Muscle layer of duodenum (tissue), 2 donors: ENCODE data around the gene RMND1.
"Not testable (repeated sequence)": the region's sequence is repeated elsewhere in the genome, so short reads cannot be mapped to it uniquely, and the experiment has no call there.

Source experiments
- H3K27ac ChIP-seq: one replicate; pipeline ENCODE4 v1.7.0; 2013; ENCODE audit warnings: mild to moderate bottlenecking, low read length
- H3K27me3 ChIP-seq: one replicate; pipeline ENCODE4 v1.7.0; 2013; ENCODE audit warnings: low read depth, mild to moderate bottlenecking, control low read depth, low read length
- H3K36me3 ChIP-seq, 2 donors: one replicate each; pipeline ENCODE4 v1.7.0; 2013; ENCODE audit warnings: low read length in 2 of 2, control low read depth in 1 of 2, mild to moderate bottlenecking in 1 of 2; ENCODE audit not compliant: insufficient read depth in 2 of 2, control insufficient read depth in 1 of 2
- H3K4me1 ChIP-seq, 2 donors: one replicate each; pipeline ENCODE4 v1.7.0; 2013; ENCODE audit warnings: low read length in 2 of 2, mild to moderate bottlenecking in 2 of 2, control low read depth in 1 of 2, moderate library complexity in 1 of 2; ENCODE audit not compliant: insufficient read depth in 2 of 2, control insufficient read depth in 1 of 2
- H3K4me3 ChIP-seq, 2 donors: one replicate each; pipeline ENCODE4 v1.7.0; 2013; ENCODE audit warnings: low read length in 2 of 2, low read depth in 1 of 2, mild to moderate bottlenecking in 1 of 2
- H3K9me3 ChIP-seq, 2 donors: one replicate each; pipeline ENCODE4 v1.7.0; 2013; ENCODE audit warnings: low read length in 2 of 2, control low read depth in 1 of 2, mild to moderate bottlenecking in 1 of 2; ENCODE audit not compliant: control insufficient read depth in 1 of 2
- donor health status: healthy.

Gene RMND1

GRCh38 chr6:151359486-151359885 lies 92.4 kb downstream of the RMND1 start:
- no peaks in the 10 kb centered on the region for H3K27me3 ChIP-seq
- peaks cover 0 to 10% of the 10 kb centered on the region in 2 donors for H3K4me1 ChIP-seq
- H3K4me3 ChIP-seq, result no peak overlapping the region
- H3K27ac ChIP-seq, result no peak overlapping the region
- no peaks in the 10 kb centered on the region for H3K9me3 ChIP-seq
- H3K36me3 ChIP-seq, result peaks cover 11 to 15% of the 10 kb centered on the region in 2 donors

- H3K4me3 ChIP-seq, result no peak overlapping the region
- H3K9me3 ChIP-seq, result no peaks in the 10 kb centered on the region
- no peak overlapping the region for H3K27ac ChIP-seq
- H3K36me3 ChIP-seq, result peaks cover 15% of the 10 kb centered on the region in 2 donors
- no peaks in the 10 kb centered on the region for H3K27me3 ChIP-seq
- peaks cover 0 to 10% of the 10 kb centered on the region in 2 donors for H3K4me1 ChIP-seq
Observed at GRCh38 chr6:151358475-151358874, 93.5 kb downstream of the RMND1 start.

- Histone ChIP-seq H3K36me3 (peaks cover 16 to 21% of the 10 kb centered on the region in 2 donors), H3K4me1 (peaks cover 0 to 10% of the 10 kb centered on the region in 2 donors), H3K27ac (no peak overlapping the region), H3K27me3 (no peaks in the 10 kb centered on the region), H3K4me3 (no peak overlapping the region), H3K9me3 (no peaks in the 10 kb centered on the region)
Observed at GRCh38 chr6:151357758-151358436, 94.0 kb downstream of the RMND1 start.

GRCh38 chr6:151356983-151357382 lies 94.9 kb downstream of the RMND1 start:
- not testable (repeated sequence) for H3K9me3 ChIP-seq, H3K27me3 ChIP-seq, H3K4me1 ChIP-seq, H3K4me3 ChIP-seq
- Histone ChIP-seq H3K36me3 (peaks cover 21 to 29% of the 10 kb centered on the region in 2 donors), H3K27ac (peak overlapping the region; percentile 2)
